H1 (cell line): ENCODE data around the gene MS4A7. TPM values are rescaled to one million over a fixed set of nuclear protein-coding genes. Genes with fewer than 3 reads are reported as not detected.

Source experiments
- CTCF ChIA-PET: fragments of 300-600 bp; sonication (Branson Sonifier 250); formaldehyde crosslinking; loops from one replicate; lab custom pipeline; 2021; ENCODE audit not compliant: partially characterized antibody; lab: Charles Lee
- POLR2A ChIA-PET: fragments of 300-600 bp; sonication (Branson Sonifier 250); formaldehyde crosslinking; loops from one replicate; lab custom pipeline; 2021; ENCODE audit warnings: inconsistent platforms; ENCODE audit not compliant: partially characterized antibody; lab: Charles Lee
- DNase-seq, 2 experiments: peaks; one replicate each; pipeline versions ENCODE4 v3.0.0 to v3.0.0-alpha.2; 2010 to 2022; ENCODE audit warnings: low spot score in 2 of 2, low read depth in 1 of 2, mixed read lengths in 1 of 2
- FAIRE-seq: peaks from 2 replicates; lab custom pipeline; 2011; peaks lifted over from hg19 to GRCh38; lab: Jason Lieb, UNC
- H2AFZ ChIP-seq: 2 replicates; pipeline ENCODE4 v1.8.1; 2012; ENCODE audit warnings: low read length, inconsistent platforms
- H2AK5ac ChIP-seq: 2 replicates; pipeline ENCODE4 v1.6.1; 2013; ENCODE audit warnings: low read depth, low read length
- H2BK120ac ChIP-seq: replicated peaks from 2 replicates; pipeline ENCODE3; 2013; ENCODE audit warnings: low read depth, low read length, inconsistent platforms
- H2BK12ac ChIP-seq: 2 replicates; pipeline ENCODE4 v1.6.1; 2013; ENCODE audit warnings: low read depth, low read length
- H2BK15ac ChIP-seq: 2 replicates; pipeline ENCODE4 v1.6.1; 2013; ENCODE audit warnings: low read length
- H2BK20ac ChIP-seq: 2 replicates; pipeline ENCODE4 v1.6.1; 2013; ENCODE audit warnings: low read length
- H2BK5ac ChIP-seq: 2 replicates; pipeline ENCODE4 v1.6.1; 2013; ENCODE audit warnings: low read depth, low read length
- H3K14ac ChIP-seq: 2 replicates; pipeline ENCODE4 v1.6.1; 2013; ENCODE audit warnings: inconsistent platforms; ENCODE audit not compliant: insufficient read length
- H3K18ac ChIP-seq: 2 replicates; pipeline ENCODE4 v1.6.1; 2013; ENCODE audit warnings: low read length; ENCODE audit errors: extremely low read depth
- H3K23ac ChIP-seq: 2 replicates; pipeline ENCODE4 v1.6.1; 2013; ENCODE audit warnings: inconsistent platforms; ENCODE audit not compliant: insufficient read length
- H3K23me2 ChIP-seq: 2 replicates; pipeline ENCODE4 v1.6.1; 2013; ENCODE audit warnings: low read depth, low read length
- H3K27ac ChIP-seq: 2 replicates; pipeline ENCODE4 v1.6.1; 2011; ENCODE audit warnings: low read depth, low read length, inconsistent platforms
- H3K27me3 ChIP-seq, 4 experiments: replicated peaks in 1 of 4; 1 replicate in 1 of 4; 2 replicates in 3 of 4; pipeline versions ENCODE4 v1.6.1 to v1.8.1; 2011 to 2013; ENCODE audit warnings: low read length in 3 of 4, mild to moderate bottlenecking in 3 of 4, inconsistent platforms in 2 of 4, mixed read lengths in 2 of 4, moderate library complexity in 1 of 4; ENCODE audit not compliant: control insufficient read depth in 3 of 4, insufficient read depth in 3 of 4; ENCODE audit errors: extremely low read depth in 1 of 4
- H3K36me3 ChIP-seq, 4 experiments: 2 replicates each; pipeline versions ENCODE4 v1.6.1 to v1.8.1; 2011 to 2013; ENCODE audit warnings: mild to moderate bottlenecking in 4 of 4, low read length in 3 of 4, moderate library complexity in 2 of 4, control low read depth in 1 of 4, inconsistent platforms in 1 of 4; ENCODE audit not compliant: insufficient read depth in 4 of 4, control insufficient read depth in 2 of 4
- H3K4ac ChIP-seq: replicated peaks from 2 replicates; pipeline ENCODE3; 2013; ENCODE audit warnings: low read length, low read depth, mixed read lengths, inconsistent platforms; ENCODE audit not compliant: insufficient read length
- H3K4me1 ChIP-seq, 4 experiments: replicated peaks in 1 of 4; 1 replicate in 1 of 4; 2 replicates in 3 of 4; pipeline versions ENCODE4 v1.6.1 to v1.8.1; 2011 to 2013; ENCODE audit warnings: low read length in 3 of 4, inconsistent platforms in 2 of 4, mixed read lengths in 1 of 4; ENCODE audit not compliant: insufficient read depth in 4 of 4, control insufficient read depth in 3 of 4
- H3K4me2 ChIP-seq, 2 experiments: 2 replicates each; pipeline versions ENCODE4 v1.6.1 to v1.8.1; 2011 to 2013; ENCODE audit warnings: low read depth in 2 of 2, low read length in 2 of 2, control low read depth in 1 of 2, inconsistent platforms in 1 of 2, mild to moderate bottlenecking in 1 of 2; ENCODE audit not compliant: insufficient read depth in 1 of 2
- H3K4me3 ChIP-seq, 4 experiments: fragments of 200-600, 300-600 bp in 1 of 4; sonication (generic), shearing (Covaris generic), sonication (Bioruptor Twin) in 1 of 4; 2 replicates each; pipeline versions ENCODE4 v1.5.1 to v1.8.1; 2011 to 2016; ENCODE audit warnings: low read length in 4 of 4, low read depth in 3 of 4, control low read depth in 2 of 4, inconsistent platforms in 2 of 4, mild to moderate bottlenecking in 2 of 4, mixed read lengths in 1 of 4, moderate library complexity in 1 of 4; ENCODE audit not compliant: insufficient read depth in 2 of 4; ENCODE audit errors: extremely low read depth in 1 of 4
- H3K56ac ChIP-seq: replicated peaks from 2 replicates; pipeline ENCODE3; 2013; ENCODE audit warnings: low read depth, mild to moderate bottlenecking, mixed read lengths, low read length, inconsistent platforms; ENCODE audit not compliant: insufficient read length
- H3K79me1 ChIP-seq: 2 replicates; pipeline ENCODE4 v1.6.1; 2013; ENCODE audit warnings: low read depth, low read length, control low read depth
- H3K79me2 ChIP-seq, 2 experiments: 2 replicates each; pipeline versions ENCODE4 v1.6.1 to v1.8.1; 2012 to 2013; ENCODE audit warnings: low read length in 2 of 2, mild to moderate bottlenecking in 2 of 2, inconsistent platforms in 1 of 2; ENCODE audit not compliant: insufficient read depth in 2 of 2, control insufficient read depth in 1 of 2
- H3K9ac ChIP-seq, 4 experiments: replicated peaks in 1 of 4; 1 replicate in 1 of 4; 2 replicates in 3 of 4; pipeline versions ENCODE4 v1.6.1 to v1.8.1; 2011 to 2013; ENCODE audit warnings: low read depth in 3 of 4, low read length in 3 of 4, control low read depth in 2 of 4, mild to moderate bottlenecking in 2 of 4, moderate library complexity in 2 of 4, inconsistent platforms in 1 of 4; ENCODE audit errors: extremely low read depth in 1 of 4
- H3K9me3 ChIP-seq, 2 experiments: 2 replicates each; pipeline versions ENCODE4 v1.6.1 to v1.8.1; 2012 to 2013; ENCODE audit warnings: mild to moderate bottlenecking in 2 of 2, moderate library complexity in 2 of 2, control low read depth in 1 of 2, inconsistent platforms in 1 of 2, low read depth in 1 of 2, low read length in 1 of 2, mixed read lengths in 1 of 2; ENCODE audit not compliant: insufficient read depth in 2 of 2
- H4K20me1 ChIP-seq, 2 experiments: replicated peaks in 1 of 2; 2 replicates each; pipeline versions ENCODE3 to v1.8.1; 2011 to 2013; ENCODE audit warnings: inconsistent platforms in 2 of 2, low read length in 2 of 2, mild to moderate bottlenecking in 1 of 2; ENCODE audit not compliant: insufficient read depth in 2 of 2, control insufficient read depth in 1 of 2
- H4K5ac ChIP-seq: 2 replicates; pipeline ENCODE4 v1.6.1; 2013; ENCODE audit warnings: low read length, low read depth, mixed read lengths, inconsistent platforms; ENCODE audit not compliant: insufficient read length
- H4K8ac ChIP-seq: 2 replicates; pipeline ENCODE4 v1.8.0; 2013; ENCODE audit warnings: mild to moderate bottlenecking, moderate library complexity, low read length, inconsistent platforms; ENCODE audit not compliant: insufficient read depth; ENCODE audit errors: extremely low read depth
- H4K91ac ChIP-seq: replicated peaks from 2 replicates; pipeline ENCODE3; 2013; ENCODE audit warnings: low read length, mixed read lengths, inconsistent platforms; ENCODE audit not compliant: insufficient read length
- ATF3 ChIP-seq: IDR thresholded peaks from 2 replicates; pipeline ENCODE4 v1.6.1; 2011; ENCODE audit warnings: low read depth, mild to moderate bottlenecking, low read length; ENCODE audit not compliant: insufficient read depth
- CTBP2 ChIP-seq: IDR thresholded peaks from 2 replicates; pipeline ENCODE4 v1.7.0; 2011; ENCODE audit warnings: borderline replicate concordance, mild to moderate bottlenecking, moderate library complexity, mixed read lengths, low read length; ENCODE audit not compliant: insufficient read depth, insufficient read length
- HDAC2 ChIP-seq, 2 experiments: fragments of 300-600 bp in 1 of 2; sonication (generic) in 1 of 2; IDR thresholded peaks; 2 replicates each; pipeline ENCODE4 v1.6.1; 2011 to 2012; ENCODE audit warnings: low read depth in 2 of 2, low read length in 2 of 2, mild to moderate bottlenecking in 2 of 2, moderate library complexity in 2 of 2, borderline replicate concordance in 1 of 2, inconsistent platforms in 1 of 2
- MAX ChIP-seq: IDR thresholded peaks from 2 replicates; pipeline ENCODE4 v1.6.1; 2012; ENCODE audit warnings: inconsistent platforms
- RBBP5 ChIP-seq: IDR thresholded peaks from 2 replicates; pipeline ENCODE4 v1.7.1; 2012; ENCODE audit warnings: low read depth, mild to moderate bottlenecking, inconsistent platforms, low read length, moderate library complexity, borderline replicate concordance
- TEAD4 ChIP-seq: IDR thresholded peaks from 2 replicates; pipeline ENCODE4 v1.6.1; 2012; ENCODE audit warnings: low read depth, low read length, inconsistent platforms, mixed read lengths
- YY1 ChIP-seq: IDR thresholded peaks from 2 replicates; pipeline ENCODE4 v1.6.1; 2011; ENCODE audit warnings: low read depth, mild to moderate bottlenecking, low read length
- WGBS, 2 experiments: shearing (Covaris generic) in 1 of 2; methylation state at CpG; one replicate each; pipeline versions ENCODE4 v1.1.6 to v1.1.7; 2013 to 2015; ENCODE audit warnings: low lambda C conversion rate in 2 of 2, mixed read lengths in 2 of 2, inconsistent platforms in 1 of 2, low coverage in 1 of 2, missing lambda C conversion rate in 1 of 2; ENCODE audit not compliant: insufficient replicate concordance in 2 of 2, insufficient coverage in 1 of 2, insufficient read length in 1 of 2; ENCODE audit errors: extremely low coverage in 1 of 2, missing lambda C conversion rate in 1 of 2; 5-methylcytosine and 5-hydroxymethylcytosine counted together
- polyA plus RNA-seq, 7 experiments: library from polyadenylated mRNA; depleted of rRNA in 3 of 7; stranded (reverse) in 5 of 7; unstranded in 2 of 7; fragments of >200 nt in 5 of 7; fragments of 200-250 nt in 2 of 7; gene quantifications; 1 replicate in 5 of 7; 2 replicates in 1 of 7; 4 replicates in 1 of 7; pipeline versions ENCODE4 v1.2.1 to v1.2.3, GENCODE V29; 2011 to 2013; ENCODE audit warnings: missing spikeins in 2 of 7, mixed read lengths in 2 of 7
- total RNA-seq: library from RNA; stranded (reverse); fragmentation: NEBNext Ultra II Directional; extraction: Animal tissue kit (Norgen Biotek cat#: 25700); gene quantifications from 2 replicates; pipeline ENCODE4 v1.2.1, GENCODE V29; 2021

Gene MS4A7
- total and polyA plus RNA-seq, 2 of the 8 experiments (the other 6 are each of a cell fraction or from before 2014, with no cell fraction given): not detected

GRCh38 chr11:60392361-60392760 is 14.0 kb downstream of the MS4A7 start:
- Histone ChIP-seq H3K56ac (no peak overlapping the region), H3K4me3 (no peak overlapping the region), H2BK20ac (no peak overlapping the region), H2AFZ (no peak overlapping the region), H3K23me2 (no peaks in the 10 kb centered on the region), H2BK120ac (no peak overlapping the region), H3K18ac (no peak overlapping the region), H3K23ac (no peak overlapping the region), H3K14ac (no peak overlapping the region), H2AK5ac (no peak overlapping the region), H3K4me2 (no peak overlapping the region), H2BK12ac (no peak overlapping the region), H4K91ac (no peak overlapping the region), H4K8ac (no peak overlapping the region), H3K36me3 (no peaks in the 10 kb centered on the region), H3K4me1 (0 out of 7 replicates have a peak, but pooled peaks cover 0 to 2% (median 0%) of the 10 kb centered on the region in 4 experiments), H4K5ac (no peak overlapping the region), H2BK15ac (no peak overlapping the region), H3K79me1 (no peaks in the 10 kb centered on the region), H3K79me2 (no peaks in the 10 kb centered on the region), H3K4ac (no peak overlapping the region), H3K9me3 (no peaks in the 10 kb centered on the region), H3K9ac (no peak overlapping the region), H4K20me1 (no peaks in the 10 kb centered on the region), H3K27ac (no peak overlapping the region), H2BK5ac (no peak overlapping the region), H3K27me3 (no peaks in the 10 kb centered on the region)
- FAIRE-seq (no peak), DNase-seq (no peak)
- 94% methylated on average over 2 of the region's 2 CpGs; no CpG with 5 or more reads in 1 of the 2 experiments for WGBS, 2 experiments
- ChIA-PET CTCF (interaction anchor here (1.1 to 1.5 kb wide), 2 partner anchors 10 to 49 kb away, joined by 3 read pairs; no protein-coding TSS in a partner anchor), POLR2A (no interaction called here)
- TF ChIP-seq CTBP2 (no peak), TEAD4 (no peak), HDAC2 (IDR thresholded peaks at IDR 0.05; ENCODE audit: borderline replicate concordance in 1 of 2, low read depth in 2 of 2, low read length in 2 of 2) (no peak), YY1 (no peak), MAX (no peak), ATF3 (no peak), RBBP5 (no peak)
